ENCODE data around the gene SMIM14.

The SMIM14 gene

GRCh38 chr4:39667706-39668105, 29.0 kb upstream of the SMIM14 start:
- no peak overlapping the region for H3K4me3 ChIP-seq (ENCODE audit: low read depth, low read length)
- TF ChIP-seq, protein P1, sequence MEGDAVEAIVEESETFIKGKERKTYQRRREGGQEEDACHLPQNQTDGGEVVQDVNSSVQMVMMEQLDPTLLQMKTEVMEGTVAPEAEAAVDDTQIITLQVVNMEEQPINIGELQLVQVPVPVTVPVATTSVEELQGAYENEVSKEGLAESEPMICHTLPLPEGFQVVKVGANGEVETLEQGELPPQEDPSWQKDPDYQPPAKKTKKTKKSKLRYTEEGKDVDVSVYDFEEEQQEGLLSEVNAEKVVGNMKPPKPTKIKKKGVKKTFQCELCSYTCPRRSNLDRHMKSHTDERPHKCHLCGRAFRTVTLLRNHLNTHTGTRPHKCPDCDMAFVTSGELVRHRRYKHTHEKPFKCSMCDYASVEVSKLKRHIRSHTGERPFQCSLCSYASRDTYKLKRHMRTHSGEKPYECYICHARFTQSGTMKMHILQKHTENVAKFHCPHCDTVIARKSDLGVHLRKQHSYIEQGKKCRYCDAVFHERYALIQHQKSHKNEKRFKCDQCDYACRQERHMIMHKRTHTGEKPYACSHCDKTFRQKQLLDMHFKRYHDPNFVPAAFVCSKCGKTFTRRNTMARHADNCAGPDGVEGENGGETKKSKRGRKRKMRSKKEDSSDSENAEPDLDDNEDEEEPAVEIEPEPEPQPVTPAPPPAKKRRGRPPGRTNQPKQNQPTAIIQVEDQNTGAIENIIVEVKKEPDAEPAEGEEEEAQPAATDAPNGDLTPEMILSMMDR (IDR thresholded peaks at IDR 0.05; ENCODE audit: control insufficient read depth, extremely low read depth, insufficient read depth), result no peak
- DNase-seq (ENCODE audit: low read depth), result no peak

DNA sequence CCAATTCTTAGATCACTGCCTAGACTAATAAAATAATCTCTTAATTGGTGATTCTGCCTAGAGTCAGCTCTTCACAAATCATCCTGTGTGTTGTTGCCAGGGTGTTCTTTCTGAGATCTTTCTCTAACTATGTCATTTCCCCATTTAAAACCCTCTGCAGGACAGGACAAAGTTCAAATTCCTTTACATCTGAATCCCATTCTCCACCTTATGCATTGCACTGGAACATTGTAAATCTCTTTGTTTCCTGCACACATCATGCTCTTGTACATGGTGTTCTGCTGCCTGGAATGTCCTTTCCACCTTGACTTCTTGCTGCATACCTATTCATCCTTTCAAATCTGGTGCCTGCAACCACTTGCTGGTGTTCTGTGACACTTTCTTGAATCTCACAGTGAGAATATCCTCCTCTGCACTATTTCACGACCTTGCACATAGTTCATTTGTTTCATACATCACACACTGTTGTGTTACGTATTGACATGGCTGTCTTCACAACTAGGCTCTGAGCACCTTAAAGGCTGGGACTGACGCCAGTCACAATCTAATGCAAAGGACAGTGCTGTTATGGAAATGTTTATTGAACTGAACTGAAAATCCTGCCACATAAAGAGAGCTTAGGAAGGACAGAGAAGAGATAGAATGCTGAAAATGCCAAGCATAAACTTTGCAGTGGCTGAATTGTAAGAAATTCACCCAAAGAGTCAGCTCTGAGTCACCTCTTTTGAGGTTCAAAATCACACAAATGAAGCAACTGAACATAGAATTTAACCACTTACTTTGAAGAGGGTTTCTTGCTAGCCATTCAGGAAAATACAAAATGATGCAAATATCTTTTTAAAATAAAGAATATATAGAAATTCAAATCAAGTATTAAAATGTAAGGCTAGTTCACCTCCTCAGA, 26.4 kb upstream of the SMIM14 start:
- DNase-seq (ENCODE audit: low read depth), result no peak
- H3K4me3 ChIP-seq (ENCODE audit: low read depth, low read length), result no peak overlapping the region
- TF ChIP-seq, protein P1 (IDR thresholded peaks at IDR 0.05; ENCODE audit: control insufficient read depth, extremely low read depth, insufficient read depth), result no peak

- H3K4me3 ChIP-seq (ENCODE audit: low read depth, low read length), result no peak overlapping the region
- TF ChIP-seq, protein P1 (IDR thresholded peaks at IDR 0.05; ENCODE audit: control insufficient read depth, extremely low read depth, insufficient read depth), result no peak
- no peak for DNase-seq (ENCODE audit: low read depth)
Measured at GRCh38 chr4:39662683-39663082, 24.0 kb upstream of the SMIM14 start.

DNA sequence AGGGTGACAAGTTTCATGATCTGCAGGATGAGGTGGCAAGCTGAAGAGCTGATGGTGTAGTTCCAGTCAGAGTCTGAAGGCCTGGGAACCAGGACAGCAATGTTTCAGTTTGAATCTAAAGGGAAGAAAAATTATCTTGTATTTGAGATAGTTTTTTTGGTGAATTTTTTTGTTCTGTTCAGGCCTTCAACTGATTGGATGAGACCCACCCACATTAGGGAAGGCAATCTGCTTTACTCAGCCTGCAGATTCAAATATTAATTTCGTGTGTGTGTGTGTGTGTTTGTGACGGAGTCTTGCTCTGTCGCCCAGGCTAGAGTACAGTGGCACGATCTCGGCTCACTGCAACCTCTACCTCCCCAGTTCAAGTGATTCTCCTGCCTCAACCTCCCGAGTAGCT, 22.1 kb upstream of the SMIM14 start:
- TF ChIP-seq, protein P1 (IDR thresholded peaks at IDR 0.05; ENCODE audit: control insufficient read depth, extremely low read depth, insufficient read depth), result no peak
- H3K4me3 ChIP-seq (ENCODE audit: low read depth, low read length), result no peak overlapping the region
- DNase-seq (ENCODE audit: low read depth), result no peak

DNA sequence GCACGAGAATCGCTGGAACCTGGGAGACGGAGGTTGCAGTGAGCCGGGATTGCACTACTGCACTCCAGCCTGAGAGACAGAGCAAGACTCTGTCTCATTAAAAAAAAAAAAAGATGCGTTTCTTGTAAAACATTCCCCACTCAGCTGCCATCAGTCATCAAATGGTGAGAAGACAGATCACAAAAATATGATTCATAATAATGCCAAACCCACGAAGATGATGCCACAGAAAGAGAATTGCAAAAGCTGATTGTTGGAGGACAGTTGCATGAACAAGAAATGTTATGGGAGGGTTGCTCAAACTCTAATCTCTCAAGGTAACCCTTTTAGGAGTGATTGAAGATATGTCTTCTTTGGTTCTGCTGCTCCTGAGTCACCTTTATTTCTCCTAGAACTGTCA, 21.4 kb upstream of the SMIM14 start:
- TF ChIP-seq, protein P1 (IDR thresholded peaks at IDR 0.05; ENCODE audit: control insufficient read depth, extremely low read depth, insufficient read depth), result no peak
- H3K4me3 ChIP-seq (ENCODE audit: low read depth, low read length), result no peak overlapping the region
- DNase-seq (ENCODE audit: low read depth), result no peak

GRCh38 chr4:39658756-39659155, 20.1 kb upstream of the SMIM14 start:
- no peak overlapping the region for H3K4me3 ChIP-seq (ENCODE audit: low read depth, low read length)
- TF ChIP-seq, protein P1 (IDR thresholded peaks at IDR 0.05; ENCODE audit: control insufficient read depth, extremely low read depth, insufficient read depth), result 0 out of 2 replicates have a peak, but pooled peaks have one; percentile 17
- no peak for DNase-seq (ENCODE audit: low read depth)

Data from LNCaP clone FGC (cell line).